Mucosa of stomach (tissue), 1 donor: ENCODE results near the gene CCDC85A.

ENCODE experiments used
- H3K27me3 ChIP-seq: one replicate; pipeline ENCODE4 v1.7.0; 2013; ENCODE audit warnings: mild to moderate bottlenecking, low read length; ENCODE audit not compliant: control insufficient read depth, insufficient read depth
- H3K36me3 ChIP-seq: one replicate; pipeline ENCODE4 v1.7.0; 2013; ENCODE audit warnings: low read length; ENCODE audit not compliant: control insufficient read depth, insufficient read depth
- H3K4me1 ChIP-seq: one replicate; pipeline ENCODE4 v1.7.0; 2013; ENCODE audit warnings: mild to moderate bottlenecking, low read length; ENCODE audit not compliant: control insufficient read depth, insufficient read depth
- H3K4me3 ChIP-seq: one replicate; pipeline ENCODE4 v1.7.0; 2013; ENCODE audit warnings: low read length
- H3K9ac ChIP-seq: one replicate; pipeline ENCODE4 v1.7.0; 2013; ENCODE audit warnings: mild to moderate bottlenecking, low read length, moderate library complexity
- H3K9me3 ChIP-seq: one replicate; pipeline ENCODE4 v1.7.0; 2013; ENCODE audit warnings: mild to moderate bottlenecking, low read length, moderate library complexity; ENCODE audit not compliant: control insufficient read depth
- donor health status: Pancreatic carcinoma.

Gene CCDC85A

DNA sequence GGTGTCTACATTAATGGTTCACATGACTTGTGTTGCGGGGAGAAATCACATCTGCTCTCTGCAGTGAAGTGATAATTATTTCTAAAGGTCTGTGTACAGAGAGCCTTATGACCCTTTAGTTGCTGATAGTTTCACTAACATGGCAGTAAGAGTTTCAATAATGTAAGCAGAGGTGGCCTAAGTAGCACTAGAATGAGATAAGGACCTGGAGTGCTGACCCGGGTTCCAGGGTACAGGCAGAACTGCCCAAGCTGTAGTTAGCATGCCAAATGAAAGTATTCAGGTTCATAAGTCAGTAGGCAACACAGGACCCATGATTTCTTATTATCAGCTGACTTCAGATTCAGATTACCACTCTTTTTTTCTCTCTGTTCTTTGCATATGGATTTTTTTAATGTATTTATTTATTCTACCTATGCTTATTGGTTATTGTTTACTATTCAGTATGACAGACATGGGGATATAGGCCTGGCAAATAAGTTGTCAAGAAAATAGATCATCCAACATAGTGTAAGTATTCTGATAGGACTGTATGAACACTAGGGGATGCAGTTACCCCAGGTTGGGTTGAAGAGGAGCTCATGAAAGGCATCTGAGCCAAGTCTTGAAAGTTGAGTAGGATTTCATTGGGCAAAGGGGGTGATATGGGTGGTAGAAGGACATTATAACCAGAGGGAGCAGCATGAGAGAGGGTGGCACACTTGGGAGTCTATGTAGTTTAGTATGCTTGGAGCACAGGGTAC lies 105.2 kb downstream of the CCDC85A start:
- no peaks in the 10 kb centered on the region for H3K36me3 ChIP-seq
- H3K9ac ChIP-seq, result no peak overlapping the region
- no peaks in the 10 kb centered on the region for H3K4me1 ChIP-seq
- no peaks in the 10 kb centered on the region for H3K27me3 ChIP-seq
- H3K9me3 ChIP-seq, result no peaks in the 10 kb centered on the region
- no peak overlapping the region for H3K4me3 ChIP-seq

DNA sequence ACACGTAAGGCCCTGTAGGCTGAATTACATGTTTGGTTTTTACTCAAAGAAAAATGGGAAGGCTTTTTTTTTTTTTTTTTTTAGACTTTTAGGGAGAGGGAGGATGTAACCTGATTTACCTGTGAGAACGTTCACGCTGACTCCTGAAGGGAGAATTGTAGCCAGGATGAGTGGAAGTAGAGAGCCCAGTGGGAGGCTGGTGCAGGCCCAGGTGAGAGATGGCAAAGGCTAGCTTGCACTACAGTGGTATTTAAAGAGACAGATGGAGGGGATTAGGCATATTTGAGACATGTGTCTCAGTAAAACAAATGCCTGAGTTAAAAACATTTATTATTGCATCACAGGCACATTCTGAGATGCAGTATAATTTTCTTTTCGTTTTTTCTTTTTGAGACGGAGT lies 107.9 kb downstream of the CCDC85A start:
- Histone ChIP-seq H3K9ac (no peak overlapping the region), H3K9me3 (no peaks in the 10 kb centered on the region), H3K4me3 (no peak overlapping the region), H3K4me1 (no peaks in the 10 kb centered on the region), H3K27me3 (no peaks in the 10 kb centered on the region), H3K36me3 (no peaks in the 10 kb centered on the region)

DNA sequence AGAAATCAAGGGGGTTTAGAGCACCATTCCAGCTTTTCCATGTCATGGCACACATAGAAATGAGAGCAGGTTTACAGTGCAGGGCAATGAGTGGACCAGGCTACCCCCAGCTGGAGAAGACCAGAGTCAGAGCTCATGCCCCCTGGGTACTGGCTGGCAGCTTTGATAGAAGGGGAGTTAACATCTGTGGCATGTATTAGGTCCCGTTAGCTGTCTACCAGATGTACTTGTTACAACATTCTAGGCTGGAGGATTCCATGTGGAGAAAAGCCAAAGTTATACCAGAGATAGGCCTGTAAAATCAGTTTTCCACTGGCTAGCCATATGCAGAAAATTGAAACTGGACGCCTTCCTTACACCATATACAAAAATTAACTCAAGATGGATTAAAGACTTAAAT lies 109.2 kb downstream of the CCDC85A start:
- Histone ChIP-seq H3K9ac (no peak overlapping the region), H3K36me3 (no peaks in the 10 kb centered on the region), H3K4me1 (no peaks in the 10 kb centered on the region), H3K4me3 (no peak overlapping the region), H3K27me3 (no peaks in the 10 kb centered on the region), H3K9me3 (no peaks in the 10 kb centered on the region)

DNA sequence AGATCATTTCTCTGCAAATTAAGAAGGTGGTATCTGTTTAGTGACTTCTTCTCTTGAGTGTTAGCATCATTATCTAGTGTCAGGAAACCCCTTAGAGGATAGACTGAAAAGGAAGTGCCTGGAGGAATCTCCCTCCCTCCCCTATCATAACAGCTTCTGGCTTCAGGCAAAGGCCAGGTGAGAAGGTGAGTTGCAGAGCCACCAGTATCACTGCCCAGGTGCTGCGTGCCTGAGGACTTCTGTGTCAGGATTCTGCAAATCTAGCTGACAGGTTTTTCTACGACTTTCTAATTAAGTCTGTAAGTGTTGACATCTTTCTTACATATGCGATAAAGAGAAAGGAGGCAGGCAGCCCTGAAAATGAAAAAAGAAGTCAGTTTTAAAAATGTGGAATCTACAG lies 111.9 kb downstream of the CCDC85A start:
- Histone ChIP-seq H3K9ac (no peak overlapping the region), H3K27me3 (no peaks in the 10 kb centered on the region), H3K9me3 (no peaks in the 10 kb centered on the region), H3K4me1 (no peaks in the 10 kb centered on the region), H3K36me3 (no peaks in the 10 kb centered on the region), H3K4me3 (no peak overlapping the region)

DNA sequence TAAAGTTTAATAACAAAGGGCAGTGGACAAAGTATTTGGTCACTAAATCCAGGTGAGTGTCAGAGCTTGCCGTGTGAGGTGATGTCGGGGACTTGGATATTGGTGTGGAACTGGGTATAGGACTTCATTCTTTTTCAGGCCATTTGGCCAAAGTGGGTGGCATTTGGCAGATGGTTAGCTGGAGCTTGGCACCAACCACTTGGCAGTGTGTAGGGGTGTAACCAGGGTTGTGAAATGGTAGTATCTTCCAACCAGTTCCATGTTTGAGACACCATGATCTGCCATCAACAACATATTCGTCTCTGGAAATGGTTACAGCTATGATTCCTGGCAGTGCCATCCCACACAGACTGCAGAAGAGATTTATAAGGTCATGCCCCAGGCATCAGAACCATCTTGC lies 113.9 kb downstream of the CCDC85A start:
- H3K36me3 ChIP-seq, result no peaks in the 10 kb centered on the region
- H3K4me1 ChIP-seq, result no peaks in the 10 kb centered on the region
- H3K27me3 ChIP-seq, result no peaks in the 10 kb centered on the region
- no peaks in the 10 kb centered on the region for H3K9me3 ChIP-seq
- no peak overlapping the region for H3K9ac ChIP-seq
- no peak overlapping the region for H3K4me3 ChIP-seq

DNA sequence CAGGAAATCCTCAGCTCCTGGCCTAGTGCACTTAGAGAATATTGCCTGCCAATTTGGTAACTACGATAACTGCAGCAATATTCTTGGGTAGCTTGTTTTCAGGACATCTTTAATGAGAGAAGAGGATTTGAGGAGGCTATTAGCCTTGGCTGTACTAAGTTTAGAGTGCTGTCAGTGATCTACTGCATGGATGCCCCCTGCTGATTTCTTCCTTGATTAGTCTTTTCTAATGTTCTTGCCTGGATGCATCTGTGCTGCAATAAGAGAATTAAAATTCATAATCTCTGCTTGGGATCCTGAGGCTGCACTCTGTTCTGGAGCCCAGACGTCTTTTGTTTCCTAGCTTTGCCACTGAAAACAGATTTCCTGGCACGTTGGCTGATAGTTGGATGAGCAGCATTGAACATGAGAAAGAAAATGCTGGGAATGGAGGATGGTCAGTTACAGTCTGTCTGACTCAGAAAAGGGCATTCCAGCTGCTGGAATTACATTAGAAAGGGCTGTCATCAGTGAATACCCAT lies 115.4 kb downstream of the CCDC85A start:
- Histone ChIP-seq H3K9me3 (no peaks in the 10 kb centered on the region), H3K9ac (no peak overlapping the region), H3K36me3 (no peaks in the 10 kb centered on the region), H3K27me3 (no peaks in the 10 kb centered on the region), H3K4me3 (no peak overlapping the region), H3K4me1 (no peaks in the 10 kb centered on the region)

DNA sequence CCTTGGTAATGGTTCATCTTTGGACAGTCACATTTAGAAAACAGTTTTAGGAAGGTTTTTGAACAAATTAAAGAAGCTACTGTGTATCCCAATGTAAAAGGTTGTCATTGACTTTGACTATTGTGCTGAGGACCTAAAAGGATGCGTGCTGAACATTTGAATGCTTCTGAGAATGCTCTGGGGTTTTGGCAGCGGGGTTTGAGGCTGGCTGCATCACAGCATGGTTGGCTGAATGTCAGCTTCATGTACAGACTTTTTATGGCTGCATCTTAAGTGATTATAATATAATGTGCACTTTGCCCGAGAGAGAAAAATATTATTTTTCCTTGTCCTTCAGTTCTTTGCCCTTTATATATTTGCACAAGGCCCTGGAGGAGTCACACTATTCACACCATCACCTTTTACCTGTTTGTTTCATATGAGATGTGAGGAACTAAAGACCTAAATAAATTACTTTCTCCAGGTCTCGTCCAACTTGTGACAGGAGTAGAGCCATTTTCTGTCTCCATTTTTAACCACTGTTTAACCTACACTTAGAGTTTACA lies 125.9 kb downstream of the CCDC85A start:
- H3K4me1 ChIP-seq, result no peaks in the 10 kb centered on the region
- H3K36me3 ChIP-seq, result no peaks in the 10 kb centered on the region
- H3K9ac ChIP-seq, result no peak overlapping the region
- H3K9me3 ChIP-seq, result no peaks in the 10 kb centered on the region
- H3K27me3 ChIP-seq, result no peaks in the 10 kb centered on the region
- H3K4me3 ChIP-seq, result no peak overlapping the region

DNA sequence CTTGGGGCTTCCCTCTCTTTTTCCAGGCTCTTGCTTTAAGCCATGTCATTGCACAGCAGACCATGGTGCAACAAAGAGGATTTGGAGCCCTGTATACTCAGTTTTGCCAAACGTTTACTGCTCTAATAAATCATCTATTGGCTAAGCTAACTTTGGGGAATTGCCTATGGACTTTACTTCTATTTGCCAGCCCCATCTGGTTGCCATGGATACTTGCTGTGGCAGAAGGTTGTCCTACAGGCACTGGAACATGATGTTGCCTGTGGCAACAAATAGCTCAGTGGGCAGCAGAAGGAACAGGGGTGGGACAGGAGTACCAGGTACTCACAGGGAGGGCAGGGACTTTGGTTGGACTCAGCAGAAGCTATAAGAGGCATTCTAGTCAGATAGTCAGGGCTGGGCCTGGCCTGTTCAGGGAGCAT lies 129.7 kb downstream of the CCDC85A start:
- Histone ChIP-seq H3K36me3 (no peaks in the 10 kb centered on the region), H3K4me1 (no peaks in the 10 kb centered on the region), H3K27me3 (no peaks in the 10 kb centered on the region), H3K9me3 (no peaks in the 10 kb centered on the region), H3K9ac (no peak overlapping the region), H3K4me3 (no peak overlapping the region)

DNA sequence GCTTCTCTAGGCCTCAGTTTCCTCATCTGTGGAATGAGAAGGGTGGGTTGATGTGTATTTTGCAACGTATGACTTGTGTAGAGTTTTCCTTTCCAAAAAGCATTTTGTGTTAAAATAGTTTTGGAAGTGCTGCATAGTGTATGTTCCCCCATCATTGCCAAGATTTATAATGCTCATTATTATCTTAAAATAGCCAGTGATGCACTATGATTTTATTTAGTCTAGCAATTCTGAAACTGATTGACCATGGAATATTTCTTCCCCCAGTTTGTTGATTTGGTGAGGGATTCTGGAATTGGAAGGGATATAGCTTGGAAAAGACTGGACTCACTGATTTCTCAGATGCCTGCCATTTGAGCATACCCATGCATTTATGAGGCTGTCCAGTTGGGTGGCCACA lies 130.6 kb downstream of the CCDC85A start:
- Histone ChIP-seq H3K4me3 (no peak overlapping the region), H3K9me3 (no peaks in the 10 kb centered on the region), H3K36me3 (no peaks in the 10 kb centered on the region), H3K9ac (no peak overlapping the region), H3K4me1 (no peaks in the 10 kb centered on the region), H3K27me3 (no peaks in the 10 kb centered on the region)

DNA sequence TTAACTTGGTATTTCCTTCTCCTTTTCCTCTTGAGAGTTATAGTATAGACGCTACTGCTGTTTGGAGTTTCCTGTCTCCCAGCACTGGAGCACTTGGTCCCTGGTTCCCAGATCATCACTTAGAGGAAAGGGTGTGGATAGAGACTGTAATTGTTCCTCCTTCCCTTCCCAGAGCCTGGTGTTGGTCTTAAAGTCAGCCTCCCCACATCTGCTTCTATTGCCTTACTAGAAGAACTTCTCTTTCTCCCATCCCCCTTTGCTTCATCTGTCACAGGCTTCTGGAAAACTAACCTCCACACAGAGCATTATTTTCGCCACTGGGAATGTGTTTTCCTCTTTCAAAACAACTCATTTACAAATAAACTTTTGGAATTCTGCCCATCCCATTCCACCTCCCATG lies 131.0 kb downstream of the CCDC85A start:
- H3K4me3 ChIP-seq, result no peak overlapping the region
- H3K9ac ChIP-seq, result no peak overlapping the region
- H3K9me3 ChIP-seq, result no peaks in the 10 kb centered on the region
- H3K27me3 ChIP-seq, result no peaks in the 10 kb centered on the region
- no peaks in the 10 kb centered on the region for H3K36me3 ChIP-seq
- H3K4me1 ChIP-seq, result no peaks in the 10 kb centered on the region

DNA sequence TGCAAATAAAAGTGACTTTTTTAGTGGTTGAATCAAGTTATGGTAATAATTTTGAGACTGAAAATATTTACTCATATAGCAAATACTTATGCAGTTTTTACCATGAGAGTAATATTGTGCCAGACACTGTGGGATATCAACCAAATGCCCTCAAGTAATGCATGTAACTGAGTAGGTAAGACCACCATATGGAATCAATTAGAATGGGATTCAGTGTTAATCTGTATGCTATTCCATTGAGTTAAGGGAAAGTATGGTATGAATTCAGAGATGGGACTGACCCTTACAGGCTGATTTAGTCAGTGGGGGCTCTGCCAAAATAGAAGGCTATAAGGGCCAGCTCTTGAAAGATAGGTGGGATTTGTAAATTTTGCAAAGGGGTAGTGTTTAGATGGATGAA lies 131.6 kb downstream of the CCDC85A start:
- no peaks in the 10 kb centered on the region for H3K9me3 ChIP-seq
- no peaks in the 10 kb centered on the region for H3K4me1 ChIP-seq
- no peak overlapping the region for H3K4me3 ChIP-seq
- no peaks in the 10 kb centered on the region for H3K36me3 ChIP-seq
- H3K9ac ChIP-seq, result no peak overlapping the region
- H3K27me3 ChIP-seq, result no peaks in the 10 kb centered on the region

DNA sequence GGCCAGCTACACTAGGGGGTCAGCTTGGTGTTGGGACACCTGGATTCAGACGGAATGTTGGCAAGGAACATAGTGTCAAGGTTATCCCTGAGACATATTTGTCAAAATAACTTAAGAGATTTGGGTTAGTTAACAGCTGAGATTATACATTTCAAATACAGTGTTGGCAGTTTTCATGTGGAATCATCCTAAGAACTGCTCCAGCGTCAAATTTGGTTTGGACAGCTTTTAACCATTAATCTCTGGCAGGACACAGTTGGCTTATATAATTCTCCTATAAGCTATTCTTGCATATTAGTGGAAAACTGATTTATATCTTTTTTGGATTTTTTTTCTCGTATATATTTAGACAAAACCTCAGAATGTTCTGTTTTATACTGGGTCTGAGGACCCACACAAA lies 132.2 kb downstream of the CCDC85A start:
- no peaks in the 10 kb centered on the region for H3K27me3 ChIP-seq
- H3K4me1 ChIP-seq, result no peaks in the 10 kb centered on the region
- no peaks in the 10 kb centered on the region for H3K36me3 ChIP-seq
- no peak overlapping the region for H3K4me3 ChIP-seq
- no peak overlapping the region for H3K9ac ChIP-seq
- H3K9me3 ChIP-seq, result no peaks in the 10 kb centered on the region
